Inflammatory macrophage treated with lipopolysaccharide for 1 hour (primary cell): ENCODE measurements around the gene CERS6.

Experiments used
- DNase-seq, 2 donors: peaks; one replicate each; pipeline ENCODE4 v3.0.0-alpha.2; 2020 to 2022

CERS6 gene

DNA sequence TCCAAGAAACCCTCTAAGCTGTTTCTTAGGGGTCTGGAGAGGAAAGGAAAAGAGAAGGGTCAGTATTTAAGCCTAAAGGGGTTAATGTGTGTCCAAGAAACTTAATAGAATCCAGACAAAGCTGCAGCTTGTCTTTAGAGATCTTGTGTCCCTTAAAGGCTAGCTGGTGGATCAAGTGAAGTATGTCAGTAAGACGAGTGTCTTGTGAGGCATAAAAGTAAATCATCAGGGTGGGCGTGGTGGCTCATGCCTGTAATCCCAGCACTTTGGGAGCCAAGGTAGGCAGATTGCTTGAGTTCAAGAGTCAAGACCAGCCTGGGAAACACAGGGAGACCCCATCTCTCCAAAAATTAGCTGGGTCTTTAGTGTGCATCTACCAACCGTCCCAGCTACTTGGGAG lies 47.8 kb downstream of the CERS6 start:
- no peak for DNase-seq

DNA sequence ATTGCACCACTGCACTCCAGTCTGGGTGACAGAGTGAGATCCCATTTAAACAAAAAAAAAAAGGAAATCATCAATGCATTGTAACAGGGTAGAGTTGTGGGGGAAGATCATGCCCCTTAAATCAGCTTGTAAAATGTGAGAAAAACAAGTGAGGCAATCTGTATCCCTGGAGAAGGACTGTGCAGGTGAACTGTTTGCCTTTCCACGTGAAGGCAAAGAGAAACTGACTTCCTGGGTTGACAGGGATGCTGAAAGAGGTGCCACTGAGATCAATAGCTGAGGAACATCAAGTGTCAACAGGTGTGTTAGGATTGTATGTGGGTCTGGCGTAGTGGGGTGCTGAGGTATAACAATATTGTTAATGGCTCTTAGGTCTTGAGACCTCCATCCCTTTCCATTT lies 48.3 kb downstream of the CERS6 start:
- no peak for DNase-seq

DNA sequence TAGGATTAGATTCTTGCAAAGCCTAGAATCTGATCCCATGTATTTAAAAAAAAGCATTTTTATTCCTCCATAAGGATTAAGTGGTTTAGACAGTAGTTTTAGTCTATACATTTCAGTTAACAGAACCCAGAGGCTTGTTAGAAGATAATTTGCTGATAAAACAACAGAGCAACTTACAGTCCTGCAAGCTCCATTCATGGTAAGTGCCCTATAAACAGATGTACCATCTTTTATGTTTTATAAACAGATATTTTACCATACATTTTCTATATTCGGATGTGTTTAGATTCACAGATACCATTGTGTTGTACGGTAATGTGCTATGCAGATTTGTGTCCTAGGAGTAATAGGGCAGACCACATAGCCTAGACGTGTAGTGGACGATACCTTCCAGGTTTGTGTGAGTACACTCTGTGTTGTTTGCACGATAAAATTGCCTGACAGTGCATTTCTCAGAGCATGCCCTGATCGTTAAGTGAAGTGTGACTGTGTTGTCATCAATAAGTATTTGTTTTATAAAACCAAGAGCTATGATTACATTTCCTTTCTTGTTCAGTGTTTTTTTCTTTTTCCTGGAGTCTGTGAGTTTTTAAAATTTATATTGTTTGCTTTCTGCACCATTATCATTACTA lies 54.2 kb downstream of the CERS6 start:
- DNase-seq, result no peak

DNA sequence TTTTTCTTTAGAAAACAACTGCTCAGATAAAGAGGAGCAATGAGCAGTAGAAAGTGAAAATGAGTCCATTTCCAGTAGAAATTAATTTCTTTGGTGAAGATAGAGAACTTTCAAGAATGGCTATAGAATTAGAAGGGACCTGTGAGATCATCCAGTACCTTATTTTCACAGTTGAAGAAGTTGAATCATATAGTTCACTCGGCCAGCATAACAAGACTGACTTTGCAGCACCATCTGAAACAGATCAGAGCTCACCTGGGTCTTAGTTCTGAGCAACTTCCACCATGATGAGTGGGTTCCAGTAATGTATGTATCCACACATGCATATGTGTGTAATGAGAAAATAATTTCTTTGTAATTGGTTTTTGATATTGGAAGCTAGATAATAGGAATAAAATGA lies 58.6 kb downstream of the CERS6 start:
- DNase-seq, result no peak

DNA sequence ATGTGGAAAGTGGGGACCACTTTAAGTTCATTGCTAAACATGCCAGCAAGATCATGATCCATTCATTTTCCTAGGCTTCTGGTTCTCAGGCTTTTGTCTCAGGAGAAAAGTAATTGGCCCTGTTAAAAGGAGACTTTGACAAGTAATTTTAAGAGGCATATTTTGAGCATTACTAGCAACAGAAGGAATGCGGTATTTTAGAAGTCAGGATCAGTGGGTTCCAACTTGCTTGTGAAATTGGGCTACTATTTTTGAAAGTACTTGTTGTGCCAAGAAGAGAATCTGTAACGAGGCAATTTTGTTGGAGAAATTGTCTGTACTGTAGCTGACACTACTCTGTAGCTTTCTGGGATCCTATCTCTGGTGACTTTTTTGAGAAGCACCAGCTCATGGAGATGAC lies 59.4 kb downstream of the CERS6 start:
- DNase-seq, result no peak

DNA sequence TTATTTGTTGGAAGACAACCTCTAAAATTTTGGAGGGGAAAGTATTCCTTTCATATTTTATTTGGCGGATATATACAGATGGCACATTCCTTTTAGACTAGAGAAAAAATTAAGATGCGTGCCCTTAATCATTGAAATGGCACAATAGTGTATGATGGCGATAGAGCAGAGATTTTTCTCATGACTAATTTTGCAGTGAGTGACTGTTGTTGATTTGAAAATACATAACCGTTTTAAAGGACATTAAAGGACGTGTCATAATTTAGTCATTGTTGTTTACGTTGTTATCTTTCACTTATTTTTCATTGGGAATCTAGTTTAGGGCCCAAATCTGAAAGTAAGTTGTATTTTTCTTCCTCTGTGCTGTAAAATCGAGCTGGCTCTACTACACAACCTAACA lies 61.7 kb downstream of the CERS6 start:
- peak in 1 of 2 donors; percentile 12 for DNase-seq

DNA sequence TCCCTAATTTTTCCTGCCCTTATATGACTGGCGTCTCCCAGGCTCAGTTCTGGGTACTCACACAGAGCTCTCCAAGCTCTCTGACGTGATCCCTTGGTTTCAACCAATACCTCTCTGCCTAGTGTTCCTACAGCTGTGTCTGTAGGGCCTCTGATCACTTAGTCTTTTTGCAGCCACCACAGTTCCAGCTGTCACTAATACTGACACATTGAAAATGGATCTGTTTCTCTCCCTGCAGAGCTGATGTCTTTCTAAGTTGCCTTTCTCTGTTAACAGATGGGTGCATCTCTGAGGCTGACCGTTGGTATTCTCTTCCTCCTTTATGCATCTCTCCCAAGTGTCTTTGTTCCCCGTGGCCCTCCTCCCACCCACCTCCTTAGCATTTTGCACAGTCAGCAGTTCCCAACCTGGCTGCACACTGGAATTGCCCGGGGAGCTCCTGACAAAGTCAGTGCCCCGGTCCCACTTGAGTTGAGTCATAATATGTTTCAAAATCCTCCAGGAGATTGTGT lies 62.5 kb downstream of the CERS6 start:
- peak; percentile 63 to 79 for DNase-seq

DNA sequence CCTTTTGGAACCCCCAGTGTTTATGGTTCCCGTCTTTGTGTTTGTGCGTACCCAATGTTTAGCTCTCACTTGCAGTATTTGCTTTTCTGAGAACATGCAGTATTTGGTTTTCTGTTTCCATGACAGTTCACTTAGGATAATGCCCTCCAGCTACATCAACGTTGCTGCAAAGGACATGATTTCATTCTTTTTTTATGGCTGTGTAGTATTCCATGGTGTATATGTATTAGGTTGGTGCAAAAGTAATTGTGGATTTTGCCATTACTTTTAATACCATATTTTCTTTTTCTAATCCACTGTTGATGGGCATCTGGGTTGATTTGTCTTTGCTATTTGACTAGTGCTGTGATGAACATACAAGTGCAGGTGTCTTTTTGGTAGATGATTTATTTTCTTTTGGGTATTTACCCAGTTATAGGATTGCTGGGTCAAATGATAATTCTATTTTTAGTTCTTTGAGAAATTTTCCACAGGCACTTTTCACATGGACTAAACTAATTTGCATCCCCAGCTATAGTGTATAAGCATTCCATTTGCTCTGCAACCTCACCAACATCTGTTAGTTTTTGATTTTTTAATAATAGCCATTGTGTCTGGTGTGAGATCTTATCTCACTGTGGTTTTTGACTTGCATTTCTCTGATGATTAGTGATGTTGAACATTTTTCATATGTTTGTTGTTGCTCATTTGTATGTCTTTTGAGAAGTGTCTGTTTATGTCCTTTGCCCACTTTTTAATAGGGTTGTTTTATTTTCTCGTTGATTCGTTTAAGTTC lies 63.6 kb downstream of the CERS6 start:
- DNase-seq, result no peak

DNA sequence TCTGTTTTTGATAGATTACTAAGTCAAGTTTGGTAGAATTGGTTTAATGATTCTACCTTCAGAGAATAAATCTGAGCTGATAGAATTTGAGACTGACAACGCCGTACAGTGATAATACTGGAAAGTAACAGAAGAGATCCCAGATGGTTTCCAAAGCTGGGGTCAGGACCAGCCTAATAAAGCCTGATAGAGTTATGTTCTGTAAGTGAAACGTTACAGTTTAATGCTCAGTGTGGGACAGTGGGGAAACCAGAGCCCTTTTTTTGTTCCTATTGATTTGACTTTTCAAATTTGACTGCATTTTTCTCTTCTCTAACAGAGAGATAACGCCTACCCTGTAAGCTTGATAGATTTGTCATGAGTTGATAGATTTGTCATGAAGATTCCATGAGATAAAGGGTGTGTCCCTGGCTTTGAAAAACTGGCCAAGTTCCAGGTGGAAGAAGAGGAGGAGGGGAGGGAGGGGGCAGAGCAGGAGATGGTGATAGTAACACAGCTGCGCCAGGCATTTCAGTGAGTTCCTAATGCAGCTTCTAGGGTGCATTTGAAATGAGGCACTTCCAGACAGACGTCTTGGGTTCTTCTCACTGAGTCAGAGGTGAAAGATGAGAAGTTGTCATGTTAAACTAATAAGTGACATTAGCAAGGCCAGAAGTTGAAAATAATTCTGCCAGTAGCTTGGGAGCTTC lies 65.1 kb downstream of the CERS6 start:
- no peak for DNase-seq

DNA sequence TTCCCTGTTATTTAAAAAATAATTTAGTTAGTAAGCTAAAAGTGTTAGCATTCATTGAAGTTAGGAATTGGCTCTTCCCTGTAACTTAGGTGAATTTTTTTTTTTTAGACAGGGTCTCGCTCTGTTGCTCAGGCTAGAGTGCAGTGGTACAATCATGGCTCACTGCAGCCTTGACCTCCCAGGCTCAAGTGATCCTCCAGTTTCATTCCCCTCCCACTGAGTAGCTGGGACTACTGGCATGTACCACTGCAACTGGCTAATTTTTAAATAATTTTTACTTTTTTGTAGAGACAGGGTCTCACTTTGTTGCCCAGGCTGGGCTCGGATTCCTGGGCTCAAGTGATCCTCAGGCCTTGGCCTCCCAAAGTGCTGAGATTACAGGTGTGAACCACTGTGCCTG lies 66.4 kb downstream of the CERS6 start:
- DNase-seq, result no peak

DNA sequence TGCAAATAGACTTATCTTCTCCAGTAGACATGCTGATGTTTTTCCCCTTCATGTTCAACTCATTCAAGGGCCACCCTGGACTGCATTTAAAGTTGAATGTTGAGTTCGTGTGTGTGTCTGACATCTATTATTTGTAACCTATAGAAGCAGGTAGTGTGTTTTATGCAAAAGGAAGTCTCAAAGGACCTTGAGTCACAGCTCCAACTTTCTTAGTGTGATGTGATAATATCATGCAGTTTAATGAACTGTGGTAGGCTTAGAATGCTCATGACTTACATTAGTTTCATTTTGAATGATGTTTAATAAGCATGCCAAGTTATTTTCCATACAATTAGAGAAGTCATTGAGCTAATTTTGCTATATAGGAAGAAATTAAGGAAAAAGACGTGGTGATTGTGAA lies 67.9 kb downstream of the CERS6 start:
- DNase-seq, result no peak

DNA sequence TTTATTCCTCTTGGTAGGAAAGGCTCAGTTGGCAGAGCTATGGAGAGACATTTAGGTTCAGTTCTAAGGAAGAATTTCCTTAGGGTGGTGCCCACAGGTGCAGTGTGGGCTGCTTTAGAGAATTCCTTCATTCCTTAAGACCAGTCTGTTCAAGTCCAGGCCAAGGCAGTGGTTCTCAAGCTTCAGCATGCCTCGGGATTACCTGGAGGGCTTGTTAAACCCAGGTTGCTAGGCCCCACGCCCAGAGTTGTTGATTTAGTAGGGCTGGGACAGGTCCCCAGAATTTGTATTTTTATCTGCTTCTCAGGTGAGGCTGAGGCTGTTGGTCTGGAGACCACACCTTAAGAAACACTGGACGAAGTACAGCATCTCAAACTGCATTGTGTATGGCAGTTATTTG lies 68.9 kb downstream of the CERS6 start:
- DNase-seq, result no peak

DNA sequence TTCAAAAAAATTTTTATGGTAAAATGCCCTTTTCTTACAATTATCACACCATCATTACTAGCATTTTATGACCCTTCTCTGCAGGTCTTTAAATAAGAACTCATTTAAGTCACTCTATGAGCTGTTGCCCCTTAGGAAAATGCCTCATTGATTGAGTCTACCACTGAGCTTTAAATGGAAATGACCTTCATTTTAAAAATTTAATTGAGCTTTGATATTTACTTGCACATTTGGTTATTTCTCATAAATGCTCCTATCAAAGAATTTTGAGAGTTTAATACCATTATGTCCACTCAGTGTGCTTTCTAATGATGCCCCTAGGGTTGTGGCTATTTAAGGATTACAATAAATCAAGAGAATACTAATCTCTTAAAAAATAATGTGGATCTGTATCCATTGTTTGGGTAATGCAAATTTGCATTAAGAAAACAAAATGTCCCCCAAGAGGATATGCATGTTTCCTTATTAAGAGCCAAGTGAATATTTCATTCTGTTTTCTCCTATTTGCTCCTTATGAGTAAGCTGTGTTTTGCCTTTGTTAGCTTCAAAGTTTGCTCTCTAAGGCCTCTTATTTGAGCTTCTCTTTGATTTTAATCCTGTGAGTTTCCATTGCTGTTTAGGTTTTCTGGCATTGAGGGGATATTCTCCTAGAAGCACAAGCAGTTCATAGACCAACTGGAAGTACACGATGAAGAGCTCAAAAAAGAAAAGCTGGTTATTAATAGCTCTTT lies 69.8 kb downstream of the CERS6 start:
- no peak for DNase-seq

DNA sequence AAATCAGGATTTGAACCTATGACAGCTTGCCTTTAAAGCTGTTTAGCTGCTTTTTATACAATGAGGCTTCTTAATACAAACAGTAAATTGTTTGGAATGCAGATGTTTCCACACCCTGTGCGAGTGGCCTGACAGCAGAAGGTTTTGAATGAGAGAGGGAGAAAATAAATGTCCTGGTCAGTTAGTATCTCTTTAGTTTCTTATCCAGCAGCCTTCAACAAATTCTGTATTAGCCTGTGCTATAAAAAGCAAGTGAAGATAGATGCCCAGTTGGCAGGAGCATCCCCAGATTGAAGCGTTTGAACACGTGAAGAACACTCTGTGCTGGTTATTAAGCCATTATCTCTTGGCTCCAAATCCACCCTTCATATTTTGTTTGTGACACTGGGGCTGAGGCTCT lies 70.6 kb downstream of the CERS6 start:
- DNase-seq, result no peak

DNA sequence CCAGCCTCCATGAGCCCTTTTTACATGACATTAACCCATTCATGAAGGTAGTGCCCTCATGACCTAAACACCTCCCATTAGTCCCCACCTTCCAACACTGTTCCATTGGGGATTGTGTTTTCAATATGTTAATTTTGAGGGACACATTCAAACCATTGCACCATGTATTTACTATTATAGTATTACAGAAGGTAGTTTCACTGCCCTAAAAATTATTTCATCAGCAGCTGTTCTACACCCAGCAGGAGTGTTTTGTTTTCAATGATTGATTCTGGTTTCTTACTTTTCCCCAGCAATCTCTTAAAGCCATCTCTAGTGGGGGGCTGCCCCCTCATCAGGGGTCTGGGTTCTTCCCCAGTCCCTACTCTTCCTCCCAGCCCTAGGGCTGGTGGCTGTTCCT lies 71.9 kb downstream of the CERS6 start:
- no peak for DNase-seq

DNA sequence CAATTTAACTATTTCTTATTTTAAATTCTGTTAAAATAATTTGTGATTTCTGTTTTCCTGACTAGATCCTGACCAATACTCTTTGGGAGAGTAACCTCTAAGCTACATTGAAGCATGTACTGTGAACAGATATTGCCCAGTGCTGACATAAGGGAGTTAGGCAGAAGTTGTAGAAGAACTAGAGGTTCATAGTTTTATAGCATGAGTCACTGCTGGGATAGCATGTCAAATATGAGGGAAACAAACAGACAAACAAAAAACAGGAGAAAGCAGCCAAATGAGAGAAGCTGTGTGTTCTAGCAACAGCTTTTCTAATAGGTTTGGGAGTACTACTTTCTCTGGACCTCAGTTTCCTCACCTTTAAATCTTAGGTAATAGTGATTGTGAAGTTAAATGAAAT lies 72.4 kb downstream of the CERS6 start:
- peak in 1 of 2 donors; percentile 9 for DNase-seq

DNA sequence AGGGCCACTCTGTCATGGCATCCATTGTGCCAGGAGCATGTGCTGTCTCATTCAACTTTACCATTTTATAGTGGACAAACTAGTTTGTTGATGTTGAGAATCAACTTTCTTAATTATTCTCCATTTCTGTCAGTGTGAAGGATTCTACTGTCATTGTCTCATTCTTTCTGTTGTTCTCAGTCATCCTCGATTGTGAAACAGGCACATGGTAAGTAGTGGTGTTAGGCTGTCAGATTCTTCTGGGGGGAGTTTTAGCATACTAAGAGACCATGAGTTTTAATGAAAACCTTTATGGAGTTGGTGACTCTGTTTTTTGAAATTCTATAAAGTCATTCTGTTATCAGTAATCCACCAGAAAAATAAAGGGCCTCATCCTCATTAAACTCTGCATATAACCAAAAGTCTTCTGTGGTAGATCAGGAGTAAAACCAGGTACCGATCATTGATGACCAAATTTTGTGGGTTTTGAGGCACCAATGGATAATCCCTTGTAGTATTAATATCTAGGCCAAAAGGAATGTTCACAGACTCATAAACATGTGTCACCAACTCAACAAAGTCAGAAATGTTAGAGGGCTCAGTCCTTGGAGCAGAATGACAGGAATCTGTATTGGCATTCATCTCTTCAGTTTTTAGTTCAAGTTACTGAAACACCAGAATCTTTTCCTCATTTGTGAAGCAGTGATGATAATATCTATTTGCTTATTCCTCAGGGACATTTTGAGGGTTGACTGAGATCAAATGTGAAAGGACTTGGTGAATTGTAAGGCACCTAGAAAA lies 73.2 kb downstream of the CERS6 start:
- DNase-seq, result peak in 1 of 2 donors; percentile 12

DNA sequence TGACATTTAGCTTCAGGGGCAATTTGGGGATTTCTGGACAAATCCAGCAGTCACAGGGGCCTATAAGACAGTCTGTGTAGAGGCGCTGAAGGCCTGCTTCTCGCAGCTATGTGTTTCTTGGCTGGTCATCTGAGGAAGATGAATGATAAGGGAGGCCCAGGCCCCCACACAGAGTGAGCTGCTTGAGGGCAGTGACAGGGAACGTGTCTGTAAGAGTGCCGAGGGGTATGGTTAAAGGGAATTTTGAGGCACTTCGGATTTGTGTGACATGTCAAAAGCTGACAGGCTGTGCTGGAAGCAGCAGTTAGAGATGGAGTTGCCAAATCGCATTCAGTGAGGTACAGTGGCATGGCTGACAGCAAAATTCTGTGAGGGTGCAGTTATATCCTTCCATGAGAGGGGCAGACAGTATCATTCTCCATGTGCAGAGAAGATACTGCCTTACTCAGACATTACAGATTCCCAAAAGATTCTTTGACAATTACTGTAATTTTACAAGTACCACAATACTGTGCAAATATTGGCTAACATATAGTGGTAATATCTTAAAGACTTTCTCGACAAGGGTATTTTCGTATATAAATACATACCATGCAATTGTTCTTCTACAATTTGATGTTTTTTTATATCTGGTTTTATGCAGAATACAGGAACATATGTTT lies 74.0 kb downstream of the CERS6 start:
- DNase-seq, result no peak

DNA sequence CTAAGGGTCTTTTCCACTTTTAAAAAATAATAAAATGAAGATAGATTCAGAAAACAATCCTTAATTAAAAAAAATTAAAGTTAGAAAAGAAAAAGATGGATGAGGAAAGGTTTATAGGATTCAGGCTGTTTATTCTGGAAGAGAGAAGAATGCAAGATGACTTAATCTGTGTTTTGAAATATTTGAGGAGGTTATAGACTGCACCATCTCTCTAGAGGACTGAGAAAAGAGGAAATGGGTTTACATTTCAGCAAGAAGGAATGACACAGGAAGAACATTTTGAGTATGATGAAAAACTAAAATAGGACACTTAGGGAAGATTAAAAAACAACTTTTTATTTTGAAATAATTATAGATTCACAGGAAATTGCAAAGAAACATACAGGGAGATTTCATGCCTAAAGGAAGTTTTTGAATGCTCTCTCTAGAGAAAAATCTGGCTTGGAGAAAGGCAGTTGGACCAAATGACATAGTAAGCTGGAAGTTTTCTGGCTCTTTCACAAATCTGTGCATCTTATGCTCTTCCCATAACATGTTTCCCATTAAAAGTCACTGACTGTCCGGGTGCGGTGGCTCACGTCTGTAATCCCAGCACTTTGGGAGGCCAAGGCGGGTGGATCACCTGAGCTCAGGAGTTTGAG lies 75.0 kb downstream of the CERS6 start:
- peak; percentile 57 to 67 for DNase-seq

DNA sequence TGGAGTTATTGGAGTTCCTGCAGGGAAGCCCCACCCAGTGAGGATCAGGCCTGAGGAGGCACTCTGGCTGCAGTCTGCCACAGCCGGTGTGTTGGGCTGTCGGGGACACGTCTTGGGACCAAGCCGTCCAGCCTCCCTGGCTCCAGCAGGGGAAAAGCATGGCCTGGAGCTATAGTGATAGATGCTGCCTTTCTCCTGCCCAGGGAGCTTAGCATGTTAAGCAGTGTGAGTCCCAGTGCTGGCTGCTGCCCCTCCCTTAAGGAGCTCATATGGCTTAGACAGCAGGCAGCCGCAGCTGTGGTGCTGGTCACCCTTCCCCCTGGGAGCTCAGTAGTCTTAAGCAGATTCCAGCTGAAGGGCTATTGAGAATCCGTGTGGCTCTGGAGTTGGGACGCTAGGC lies 78.9 kb downstream of the CERS6 start:
- no peak for DNase-seq

DNA sequence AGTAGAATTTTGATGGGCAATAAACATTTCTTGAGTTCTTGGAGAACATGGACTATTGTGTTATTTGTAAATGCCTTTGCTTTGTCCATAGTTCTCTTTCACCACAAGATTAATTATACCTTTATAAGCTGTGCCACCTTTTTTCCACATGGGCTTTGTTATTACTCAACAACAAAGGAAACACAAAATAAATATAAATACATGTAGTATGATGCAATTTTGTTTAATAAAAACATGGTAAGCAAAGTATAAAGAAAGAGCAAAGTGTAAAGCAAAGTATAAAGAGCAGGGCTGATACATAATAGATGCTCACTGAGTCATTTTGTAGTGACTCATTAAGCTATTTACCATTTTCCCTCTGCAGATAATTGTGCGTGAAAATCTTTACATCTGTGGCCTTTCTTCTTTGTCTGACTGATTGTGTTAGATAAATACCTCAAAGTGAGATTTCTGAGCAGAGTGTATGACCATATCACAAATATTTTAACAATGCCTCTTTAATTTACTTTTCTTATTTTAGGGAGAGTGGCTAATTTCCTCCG lies 80.9 kb downstream of the CERS6 start:
- DNase-seq, result no peak
